Mammary epithelial cell (primary cell): Measurements from ENCODE around the gene SNN.

ENCODE experiments used
- CTCF ChIP-seq, 2 donors: IDR thresholded peaks in 1 of 2; conservative IDR thresholded peaks in 1 of 2; 2 replicates each; pipeline ENCODE4 v1.5.1; 2011 to 2012; ENCODE audit warnings: inconsistent platforms in 2 of 2, low read length in 2 of 2, mild to moderate bottlenecking in 2 of 2, control low read depth in 1 of 2, low read depth in 1 of 2; ENCODE audit not compliant: insufficient read depth in 1 of 2; ENCODE audit errors: extremely low read depth in 1 of 2
- EZH2 ChIP-seq: IDR thresholded peaks from 2 replicates; pipeline ENCODE4 v1.6.1; 2012; ENCODE audit warnings: low read length, inconsistent platforms, borderline replicate concordance

GRCh38 chr16:11642765-11643116 is 25.5 kb upstream of the SNN start:
- TF ChIP-seq CTCF (conservative IDR thresholded peaks at IDR 0.05 in 1 of 2, IDR thresholded peaks at IDR 0.05 in 1 of 2; ENCODE audit: extremely low read depth in 1 of 2, insufficient read depth in 1 of 2, low read depth in 1 of 2, low read length in 2 of 2) (no peak), EZH2 (no peak)
